Measurements from ENCODE around the gene MEGF11.

The MEGF11 gene

DNA sequence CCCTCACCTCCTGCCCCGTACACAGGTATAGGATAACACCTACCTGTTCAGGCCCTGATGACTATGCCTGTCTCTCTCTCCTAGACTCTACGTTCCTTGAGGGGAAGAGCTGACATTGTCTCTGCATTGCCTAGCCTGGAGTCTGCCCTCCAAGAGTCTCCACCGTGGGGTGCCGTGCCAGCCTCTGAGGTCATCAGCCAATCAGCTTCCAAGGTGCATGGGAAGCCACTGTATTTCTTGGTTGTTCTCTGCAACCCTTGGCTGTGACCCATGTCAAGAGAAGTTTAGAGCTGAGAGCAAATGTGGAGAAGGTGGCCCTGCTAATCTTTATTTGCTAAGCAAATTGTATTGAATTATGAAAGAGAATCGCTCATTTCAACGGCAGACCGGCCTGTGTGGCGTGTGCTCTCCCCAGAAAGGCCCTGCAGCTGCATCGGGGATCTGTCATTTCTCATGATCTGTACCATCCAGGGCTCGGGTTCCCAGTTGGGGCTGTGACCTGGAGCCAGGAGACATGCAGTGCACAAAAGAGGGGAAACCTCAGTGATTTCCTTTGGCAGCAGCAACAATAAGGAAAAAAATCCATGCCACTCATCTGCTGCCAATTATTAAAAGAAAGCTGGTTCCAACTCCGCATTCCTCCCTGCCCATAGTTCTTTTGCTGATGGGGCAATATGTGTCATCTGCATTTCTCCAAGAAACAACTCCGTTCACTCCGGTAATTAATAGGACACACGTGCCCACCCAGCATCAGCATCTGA lies 182.2 kb downstream of the MEGF11 start:
- 90 to 96% methylated on average over 11 to 14 of the region's 14 CpGs for WGBS, 2 experiments (ENCODE audit: insufficient coverage in 2 of 2)
- H3K4me3 ChIP-seq (ENCODE audit: extremely low read depth, insufficient read depth, low read length, poor library complexity, severe bottlenecking) = no peak overlapping the region
- H3K36me3 ChIP-seq (ENCODE audit: control insufficient read depth, insufficient read depth, low read length) = no peaks in the 10 kb centered on the region
- H3K27ac ChIP-seq (ENCODE audit: low read depth, low read length, severe bottlenecking) = no peak overlapping the region
- H3K4me1 ChIP-seq (ENCODE audit: control insufficient read depth, insufficient read depth, low read length, poor library complexity, severe bottlenecking) = peaks cover 19% of the 10 kb centered on the region
- no peaks in the 10 kb centered on the region for H3K9me3 ChIP-seq (ENCODE audit: control insufficient read depth, low read length)

DNA sequence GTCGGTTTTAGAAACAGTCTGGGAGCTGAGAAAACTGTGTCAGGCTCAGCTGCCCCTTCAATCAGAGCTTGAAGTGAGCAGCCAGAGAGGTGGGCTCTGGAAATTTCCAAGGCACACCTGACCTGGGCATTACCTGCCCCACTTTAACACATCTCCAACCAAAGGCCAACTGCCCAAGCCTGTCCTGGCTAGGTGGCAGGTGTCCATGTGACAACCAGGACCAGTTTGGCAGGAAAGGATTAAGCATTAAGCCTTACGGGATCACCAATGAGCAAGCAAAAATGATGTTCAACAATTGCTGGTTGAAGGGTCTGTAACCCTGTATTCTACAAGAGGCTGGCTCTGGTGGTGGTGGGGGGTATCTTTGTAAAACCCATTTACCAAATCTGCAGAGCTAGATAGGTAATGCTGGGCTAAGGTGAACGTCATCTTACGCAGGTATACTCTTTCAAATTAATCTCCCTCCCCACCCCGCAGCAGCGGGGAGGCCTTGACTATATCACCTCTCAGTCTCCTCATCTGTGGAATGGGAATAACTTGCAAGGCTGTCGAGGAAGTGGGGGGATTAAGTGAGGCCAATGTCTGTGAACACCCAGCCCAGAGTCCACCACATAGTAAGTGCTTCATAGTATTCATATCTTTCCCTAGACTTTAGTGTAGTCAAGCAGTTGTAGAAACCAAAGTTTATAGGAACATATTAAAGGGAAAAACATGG lies 183.2 kb downstream of the MEGF11 start:
- H3K4me1 ChIP-seq (ENCODE audit: control insufficient read depth, insufficient read depth, low read length, poor library complexity, severe bottlenecking) = peaks cover 19% of the 10 kb centered on the region
- no peaks in the 10 kb centered on the region for H3K9me3 ChIP-seq (ENCODE audit: control insufficient read depth, low read length)
- no peak overlapping the region for H3K4me3 ChIP-seq (ENCODE audit: extremely low read depth, insufficient read depth, low read length, poor library complexity, severe bottlenecking)
- H3K36me3 ChIP-seq (ENCODE audit: control insufficient read depth, insufficient read depth, low read length) = no peaks in the 10 kb centered on the region
- no peak overlapping the region for H3K27ac ChIP-seq (ENCODE audit: low read depth, low read length, severe bottlenecking)
- WGBS, 2 experiments (ENCODE audit: insufficient coverage in 2 of 2) = 87 to 88% methylated on average over 2 of the region's 7 CpGs

DNA sequence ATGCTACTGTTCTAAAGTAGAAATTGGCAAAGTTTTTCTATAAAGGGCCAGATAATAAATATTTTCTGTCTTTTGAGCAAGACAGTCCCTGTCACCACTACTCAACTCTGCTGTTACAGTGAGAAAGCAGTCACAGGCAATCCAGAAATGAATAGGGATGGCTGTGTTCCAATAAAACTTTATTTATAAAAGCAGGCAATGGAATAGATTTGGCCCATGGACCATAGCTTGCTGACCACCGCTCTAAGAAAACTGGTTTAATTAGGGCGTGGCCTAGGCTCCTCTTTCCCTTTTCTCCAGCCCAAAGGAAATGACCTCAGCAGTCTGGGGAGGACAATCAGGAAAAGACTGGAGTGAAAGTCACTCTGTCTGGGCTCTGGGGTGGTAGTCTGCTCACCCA lies 183.8 kb downstream of the MEGF11 start:
- Histone ChIP-seq H3K4me3 (ENCODE audit: extremely low read depth, insufficient read depth, low read length, poor library complexity, severe bottlenecking) (no peak overlapping the region), H3K4me1 (ENCODE audit: control insufficient read depth, insufficient read depth, low read length, poor library complexity, severe bottlenecking) (peaks cover 19% of the 10 kb centered on the region), H3K27ac (ENCODE audit: low read depth, low read length, severe bottlenecking) (no peak overlapping the region), H3K36me3 (ENCODE audit: control insufficient read depth, insufficient read depth, low read length) (no peaks in the 10 kb centered on the region), H3K9me3 (ENCODE audit: control insufficient read depth, low read length) (no peaks in the 10 kb centered on the region)
- 54 to 80% methylated on average over 1 to 2 of the region's 2 CpGs for WGBS, 2 experiments (ENCODE audit: insufficient coverage in 2 of 2)

DNA sequence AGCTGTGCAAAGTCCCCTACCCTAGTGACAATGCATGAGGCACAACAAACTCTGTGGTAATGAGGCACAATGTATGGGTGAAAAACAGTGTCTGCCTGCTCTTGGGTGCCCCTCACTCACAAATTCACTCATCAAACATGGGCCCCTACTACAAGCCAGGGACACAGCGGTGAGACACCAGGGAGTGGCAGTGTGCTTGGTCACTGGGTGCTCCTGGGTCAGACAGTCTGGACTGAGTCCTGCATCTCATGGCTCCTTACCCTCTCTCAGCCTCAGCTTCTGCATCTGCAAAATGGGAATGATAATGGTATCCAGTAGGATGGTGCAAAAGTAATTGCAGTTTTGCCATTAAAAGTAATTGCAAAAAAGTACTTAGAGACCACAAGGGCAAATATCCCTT lies 184.7 kb downstream of the MEGF11 start:
- Histone ChIP-seq H3K27ac (ENCODE audit: low read depth, low read length, severe bottlenecking) (no peak overlapping the region), H3K36me3 (ENCODE audit: control insufficient read depth, insufficient read depth, low read length) (no peaks in the 10 kb centered on the region), H3K4me1 (ENCODE audit: control insufficient read depth, insufficient read depth, low read length, poor library complexity, severe bottlenecking) (peaks cover 19% of the 10 kb centered on the region), H3K4me3 (ENCODE audit: extremely low read depth, insufficient read depth, low read length, poor library complexity, severe bottlenecking) (no peak overlapping the region), H3K9me3 (ENCODE audit: control insufficient read depth, low read length) (no peaks in the 10 kb centered on the region)
- WGBS, 2 experiments (ENCODE audit: insufficient coverage in 2 of 2) = no CpG with 5 or more reads among the region's 1 CpG

DNA sequence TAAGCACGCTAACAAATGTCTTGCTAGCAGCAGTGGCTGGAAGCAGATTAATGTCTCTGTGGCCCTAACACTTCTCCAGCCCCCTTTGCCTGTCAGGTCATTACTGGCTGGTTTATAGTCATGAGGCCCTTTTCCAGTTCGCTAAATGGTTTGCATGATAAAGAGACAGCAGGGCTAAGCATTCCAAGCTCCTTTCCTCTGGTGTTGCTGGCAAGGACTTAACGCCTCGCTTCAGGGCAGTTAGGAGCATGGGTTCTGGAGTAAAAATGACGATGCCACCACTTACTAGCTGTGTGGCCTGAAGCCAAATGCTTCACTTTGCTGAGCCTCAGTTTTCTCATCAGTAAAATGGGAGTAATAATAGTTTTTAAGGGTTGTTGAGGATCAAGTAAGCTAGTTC lies 185.9 kb downstream of the MEGF11 start:
- WGBS, 2 experiments (ENCODE audit: insufficient coverage in 2 of 2) = 14 to 39% methylated on average over 5 of the region's 5 CpGs
- Histone ChIP-seq H3K9me3 (ENCODE audit: control insufficient read depth, low read length) (no peaks in the 10 kb centered on the region), H3K4me3 (ENCODE audit: extremely low read depth, insufficient read depth, low read length, poor library complexity, severe bottlenecking) (no peak overlapping the region), H3K36me3 (ENCODE audit: control insufficient read depth, insufficient read depth, low read length) (no peaks in the 10 kb centered on the region), H3K27ac (ENCODE audit: low read depth, low read length, severe bottlenecking) (no peak overlapping the region), H3K4me1 (ENCODE audit: control insufficient read depth, insufficient read depth, low read length, poor library complexity, severe bottlenecking) (peaks cover 10% of the 10 kb centered on the region)

DNA sequence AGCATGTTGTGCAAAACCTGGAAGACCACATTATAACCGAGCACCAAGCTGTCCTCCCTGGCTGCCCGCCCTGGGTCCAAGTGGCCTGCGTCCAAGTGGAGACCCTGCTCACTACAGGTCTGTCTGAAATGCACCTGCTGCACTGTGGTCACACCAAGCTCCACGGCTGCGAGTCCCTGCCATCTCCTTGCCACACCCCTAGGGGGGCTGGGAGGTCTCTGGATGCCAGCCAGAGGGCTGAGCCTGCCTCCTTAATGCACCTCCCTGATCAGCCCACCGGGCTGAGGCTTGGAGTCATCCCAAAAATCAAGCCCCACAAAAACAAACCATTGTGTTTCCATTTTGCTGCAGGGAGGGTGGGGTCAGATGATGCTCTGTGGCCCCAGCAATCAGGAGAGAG lies 187.1 kb downstream of the MEGF11 start:
- WGBS, 2 experiments (ENCODE audit: insufficient coverage in 2 of 2) = 63 to 83% methylated on average over 2 to 5 of the region's 6 CpGs
- H3K36me3 ChIP-seq (ENCODE audit: control insufficient read depth, insufficient read depth, low read length) = no peaks in the 10 kb centered on the region
- H3K4me1 ChIP-seq (ENCODE audit: control insufficient read depth, insufficient read depth, low read length, poor library complexity, severe bottlenecking) = no peaks in the 10 kb centered on the region
- H3K9me3 ChIP-seq (ENCODE audit: control insufficient read depth, low read length) = no peaks in the 10 kb centered on the region
- no peak overlapping the region for H3K27ac ChIP-seq (ENCODE audit: low read depth, low read length, severe bottlenecking)
- H3K4me3 ChIP-seq (ENCODE audit: extremely low read depth, insufficient read depth, low read length, poor library complexity, severe bottlenecking) = no peak overlapping the region

DNA sequence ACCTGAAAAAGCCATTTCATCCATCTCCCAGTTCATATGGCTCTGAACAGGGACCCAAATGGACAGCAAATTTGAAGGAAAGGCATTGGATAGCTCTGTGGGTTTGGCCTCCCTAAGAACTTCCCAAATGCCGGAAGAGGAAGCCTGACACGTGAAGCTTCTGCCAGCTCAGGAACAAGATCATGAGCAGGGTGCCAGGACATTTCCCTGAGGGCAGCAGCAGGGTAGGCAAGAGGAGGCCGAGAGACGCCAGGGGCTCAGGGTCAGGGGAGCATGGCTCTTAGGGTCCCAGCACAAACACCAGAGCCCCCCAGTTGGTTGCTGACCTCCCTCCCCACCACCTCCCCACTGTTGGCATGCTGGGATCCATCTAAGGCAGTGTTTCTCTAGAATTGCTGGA lies 187.5 kb downstream of the MEGF11 start:
- no peaks in the 10 kb centered on the region for H3K36me3 ChIP-seq (ENCODE audit: control insufficient read depth, insufficient read depth, low read length)
- H3K4me1 ChIP-seq (ENCODE audit: control insufficient read depth, insufficient read depth, low read length, poor library complexity, severe bottlenecking) = no peaks in the 10 kb centered on the region
- 57 to 67% methylated on average over 4 of the region's 4 CpGs for WGBS, 2 experiments (ENCODE audit: insufficient coverage in 2 of 2)
- H3K27ac ChIP-seq (ENCODE audit: low read depth, low read length, severe bottlenecking) = no peak overlapping the region
- H3K4me3 ChIP-seq (ENCODE audit: extremely low read depth, insufficient read depth, low read length, poor library complexity, severe bottlenecking) = no peak overlapping the region
- H3K9me3 ChIP-seq (ENCODE audit: control insufficient read depth, low read length) = no peaks in the 10 kb centered on the region

DNA sequence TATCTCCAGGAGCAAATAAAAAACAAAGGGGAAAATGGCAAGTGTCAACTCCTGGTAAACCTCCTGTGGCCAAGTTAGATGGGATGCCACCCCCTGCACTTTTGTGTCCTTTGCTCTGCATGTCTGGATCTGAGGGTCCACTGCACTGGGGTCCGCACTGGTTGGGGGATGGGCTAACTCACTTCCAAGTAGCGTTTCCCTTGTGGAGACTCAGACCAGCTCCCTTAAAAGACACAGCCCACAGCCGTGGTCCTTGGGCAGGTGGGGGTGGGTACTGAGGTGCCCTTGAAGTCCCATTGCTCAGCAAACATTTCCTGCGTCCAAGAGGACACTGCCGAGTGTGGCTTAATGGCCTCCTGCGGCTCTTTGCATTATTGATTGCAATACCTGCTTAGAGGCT lies 188.2 kb downstream of the MEGF11 start:
- Histone ChIP-seq H3K27ac (ENCODE audit: low read depth, low read length, severe bottlenecking) (no peak overlapping the region), H3K4me1 (ENCODE audit: control insufficient read depth, insufficient read depth, low read length, poor library complexity, severe bottlenecking) (no peaks in the 10 kb centered on the region), H3K9me3 (ENCODE audit: control insufficient read depth, low read length) (no peaks in the 10 kb centered on the region), H3K36me3 (ENCODE audit: control insufficient read depth, insufficient read depth, low read length) (no peaks in the 10 kb centered on the region), H3K4me3 (ENCODE audit: extremely low read depth, insufficient read depth, low read length, poor library complexity, severe bottlenecking) (no peak overlapping the region)
- WGBS, 2 experiments (ENCODE audit: insufficient coverage in 2 of 2) = 41 to 90% methylated on average over 2 to 3 of the region's 6 CpGs

DNA sequence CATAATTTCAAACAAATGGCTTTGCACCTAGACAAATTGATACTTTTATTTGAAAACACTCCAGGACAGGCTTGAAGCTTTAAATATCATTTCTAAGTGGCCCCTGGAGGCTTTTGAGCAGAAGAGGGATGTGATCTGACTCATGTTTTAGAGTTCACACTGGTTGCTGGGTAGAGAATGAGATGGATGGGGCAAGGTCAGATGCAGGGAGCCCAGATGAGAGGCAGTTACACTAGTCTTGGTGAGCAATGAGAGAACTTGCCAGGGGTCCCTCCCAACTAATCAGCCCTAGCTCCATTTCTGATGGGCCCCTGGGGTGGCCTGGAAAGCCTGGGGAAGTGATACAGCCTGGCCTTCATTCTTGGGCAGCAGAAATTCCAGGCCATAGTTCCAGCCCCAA lies 190.4 kb downstream of the MEGF11 start:
- Histone ChIP-seq H3K4me1 (ENCODE audit: control insufficient read depth, insufficient read depth, low read length, poor library complexity, severe bottlenecking) (no peaks in the 10 kb centered on the region), H3K27ac (ENCODE audit: low read depth, low read length, severe bottlenecking) (no peak overlapping the region), H3K36me3 (ENCODE audit: control insufficient read depth, insufficient read depth, low read length) (no peaks in the 10 kb centered on the region), H3K4me3 (ENCODE audit: extremely low read depth, insufficient read depth, low read length, poor library complexity, severe bottlenecking) (no peak overlapping the region), H3K9me3 (ENCODE audit: control insufficient read depth, low read length) (no peaks in the 10 kb centered on the region)

DNA sequence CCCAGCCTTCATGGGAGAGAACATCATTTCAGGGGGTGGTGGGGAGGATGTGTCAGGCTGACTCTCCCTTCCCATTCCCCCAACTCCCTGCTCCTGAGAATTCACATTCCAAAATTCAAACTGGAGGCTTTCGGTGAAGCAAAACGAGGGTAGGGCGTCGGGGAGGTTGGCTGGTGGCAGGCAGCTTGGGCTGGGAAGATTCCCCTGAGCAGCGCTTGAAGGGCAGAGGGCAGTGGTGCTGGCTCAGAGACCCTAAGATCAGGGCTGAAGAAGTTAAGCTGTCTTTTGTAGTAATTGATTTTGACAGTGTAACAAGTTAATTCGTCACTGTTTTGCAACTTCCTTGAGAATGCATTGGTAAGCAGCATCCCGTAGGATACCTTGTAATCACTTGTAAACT lies 196.5 kb downstream of the MEGF11 start:
- Histone ChIP-seq H3K9me3 (ENCODE audit: control insufficient read depth, low read length) (no peaks in the 10 kb centered on the region), H3K4me3 (ENCODE audit: extremely low read depth, insufficient read depth, low read length, poor library complexity, severe bottlenecking) (no peak overlapping the region), H3K27ac (ENCODE audit: low read depth, low read length, severe bottlenecking) (no peak overlapping the region), H3K4me1 (ENCODE audit: control insufficient read depth, insufficient read depth, low read length, poor library complexity, severe bottlenecking) (no peaks in the 10 kb centered on the region), H3K36me3 (ENCODE audit: control insufficient read depth, insufficient read depth, low read length) (no peaks in the 10 kb centered on the region)
- 47 to 57% methylated on average over 6 of the region's 7 CpGs for whole genome bisulfite sequencing, 2 experiments (ENCODE audit: insufficient coverage in 2 of 2)

DNA sequence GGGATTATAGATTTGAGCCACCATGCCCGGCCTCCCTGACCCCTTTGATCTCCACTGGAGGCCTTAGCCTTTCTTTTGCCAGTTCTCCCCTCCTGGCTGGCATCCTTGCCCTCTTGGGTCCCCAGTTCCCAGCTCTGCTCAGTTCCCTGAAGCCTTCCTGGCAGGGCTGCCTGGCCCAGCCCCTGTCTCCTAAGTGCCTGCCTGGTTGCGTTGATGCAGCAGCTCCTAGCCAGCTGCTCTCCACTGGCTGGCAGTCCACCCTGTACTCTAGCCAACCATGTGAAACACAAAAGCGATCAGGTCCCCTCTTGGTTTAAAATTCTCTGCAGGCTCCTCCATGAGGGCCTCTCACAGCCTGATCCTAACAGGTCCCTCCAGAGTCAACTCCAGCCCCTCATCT lies 199.6 kb downstream of the MEGF11 start:
- Histone ChIP-seq H3K36me3 (ENCODE audit: control insufficient read depth, insufficient read depth, low read length) (no peaks in the 10 kb centered on the region), H3K9me3 (ENCODE audit: control insufficient read depth, low read length) (no peaks in the 10 kb centered on the region), H3K27ac (ENCODE audit: low read depth, low read length, severe bottlenecking) (no peak overlapping the region), H3K4me3 (ENCODE audit: extremely low read depth, insufficient read depth, low read length, poor library complexity, severe bottlenecking) (no peak overlapping the region), H3K4me1 (ENCODE audit: control insufficient read depth, insufficient read depth, low read length, poor library complexity, severe bottlenecking) (no peaks in the 10 kb centered on the region)
- 89 to 94% methylated on average over 3 of the region's 3 CpGs for WGBS, 2 experiments (ENCODE audit: insufficient coverage in 2 of 2)

All from mesodermal cell (in vitro differentiated cells).